WTC11 (cell line): ENCODE results near the gene FBXO24. TPM values are rescaled to one million over a fixed set of nuclear protein-coding genes. Genes with fewer than 3 reads are reported as not detected.
"Not testable (repeated sequence)": the region's sequence is repeated elsewhere in the genome, so short reads cannot be mapped to it uniquely, and the experiment has no call there.

Experiments
- ATAC-seq: fragments of 200-7000 bp; cut with Tn5 transposase; 2 replicates; pipeline ENCODE4 v1.10.0; 2021; ENCODE audit warnings: mild to moderate bottlenecking, moderate library complexity
- CTCF ChIA-PET: fragments of 300-600 bp; sonication (Branson Sonifier 250); formaldehyde crosslinking; loops from one replicate; lab custom pipeline; 2021; ENCODE audit warnings: antibody characterized with exemption; lab: Charles Lee
- POLR2A ChIA-PET: fragments of 350-600 bp; sonication (Branson Sonifier 250); formaldehyde crosslinking; loops from one replicate; lab custom pipeline; 2021; ENCODE audit warnings: antibody characterized with exemption; lab: Charles Lee
- DNase-seq: peaks from one replicate; pipeline ENCODE4 v3.0.0; 2021; ENCODE audit warnings: low spot score
- H3K27ac Mint-ChIP-seq: 2 replicates; pipeline ENCODE4 v1.8.0; 2021; ENCODE audit warnings: mixed read lengths
- H3K27me3 Mint-ChIP-seq: 2 replicates; pipeline ENCODE4 v1.8.0; 2021; ENCODE audit warnings: low read depth, mild to moderate bottlenecking, moderate library complexity, mixed read lengths
- H3K36me3 Mint-ChIP-seq: 2 replicates; pipeline ENCODE4 v1.8.0; 2021; ENCODE audit warnings: mixed read lengths
- H3K4me1 Mint-ChIP-seq: 2 replicates; pipeline ENCODE4 v1.8.0; 2022; ENCODE audit warnings: mixed read lengths
- H3K4me3 Mint-ChIP-seq: 2 replicates; pipeline ENCODE4 v1.8.0; 2021; ENCODE audit warnings: mild to moderate bottlenecking, moderate library complexity, mixed read lengths
- H3K9me3 Mint-ChIP-seq: 2 replicates; pipeline ENCODE4 v1.8.0; 2021; ENCODE audit warnings: mixed read lengths
- AR ChIP-seq: fragments of 250-450 bp; sonication (Bioruptor Pico); IDR thresholded peaks from 2 replicates; pipeline ENCODE4 v1.9.0; 2021; ENCODE audit warnings: mild to moderate bottlenecking
- E2F1 ChIP-seq: sonication (generic); formaldehyde crosslinking; IDR thresholded peaks from 2 replicates; pipeline ENCODE4 v1.8.0; 2022; ENCODE audit warnings: mild to moderate bottlenecking, missing genetic modification reagents
- ERG ChIP-seq: fragments of 250-450 bp; sonication (Bioruptor Pico); IDR thresholded peaks from 2 replicates; pipeline ENCODE4 v1.8.0; 2021; ENCODE audit warnings: mild to moderate bottlenecking
- ESRRA ChIP-seq: sonication (generic); formaldehyde crosslinking; IDR thresholded peaks from 2 replicates; pipeline ENCODE4 v1.8.1; 2022; ENCODE audit warnings: mild to moderate bottlenecking, missing genetic modification reagents, borderline replicate concordance
- HMGXB4 ChIP-seq: sonication (generic); formaldehyde crosslinking; IDR thresholded peaks from 2 replicates; pipeline ENCODE4 v1.8.1; 2023; ENCODE audit warnings: mild to moderate bottlenecking, moderate library complexity, missing genetic modification reagents
- IRF1 ChIP-seq: sonication (generic); formaldehyde crosslinking; IDR thresholded peaks from 2 replicates; pipeline ENCODE4 v1.8.0; 2023; ENCODE audit warnings: missing genetic modification reagents
- IRF2 ChIP-seq: sonication (generic); formaldehyde crosslinking; IDR thresholded peaks from 2 replicates; pipeline ENCODE4 v1.8.0; 2022; ENCODE audit warnings: low read depth, missing genetic modification reagents, borderline replicate concordance
- MAX ChIP-seq: sonication (generic); formaldehyde crosslinking; IDR thresholded peaks from 2 replicates; pipeline ENCODE4 v1.8.0; 2022; ENCODE audit warnings: mild to moderate bottlenecking, missing genetic modification reagents
- MYBL2 ChIP-seq: sonication (generic); formaldehyde crosslinking; IDR thresholded peaks from 2 replicates; pipeline ENCODE4 v1.8.1; 2023; ENCODE audit warnings: mild to moderate bottlenecking, moderate library complexity, missing genetic modification reagents
- PRRX2 ChIP-seq: fragments of 250-450 bp; sonication (Bioruptor Pico); IDR thresholded peaks from 2 replicates; pipeline ENCODE4 v1.8.0; 2021; ENCODE audit warnings: mild to moderate bottlenecking
- RELA ChIP-seq: sonication (generic); formaldehyde crosslinking; IDR thresholded peaks from 2 replicates; pipeline ENCODE4 v1.8.1; 2022; ENCODE audit warnings: missing genetic modification reagents, mild to moderate bottlenecking, borderline replicate concordance
- SMAD3 ChIP-seq: sonication (generic); formaldehyde crosslinking; IDR thresholded peaks from 2 replicates; pipeline ENCODE4 v1.8.0; 2022; ENCODE audit warnings: missing genetic modification reagents, mild to moderate bottlenecking, borderline replicate concordance
- TEAD4 ChIP-seq: sonication (generic); formaldehyde crosslinking; IDR thresholded peaks from 2 replicates; pipeline ENCODE4 v1.8.0; 2022; ENCODE audit warnings: mild to moderate bottlenecking, missing genetic modification reagents
- ZNF416 ChIP-seq: fragments of 250-450 bp; sonication (Bioruptor Pico); IDR thresholded peaks from 2 replicates; pipeline ENCODE4 v1.9.0; 2021; ENCODE audit warnings: mild to moderate bottlenecking, inconsistent platforms
- ZNF425 ChIP-seq: fragments of 250-450 bp; sonication (Bioruptor Pico); conservative IDR thresholded peaks from 2 replicates; pipeline ENCODE4 v1.9.0; 2021; ENCODE audit warnings: mild to moderate bottlenecking
- total RNA-seq: library from RNA; stranded (reverse); gene quantifications from 3 replicates; pipeline ENCODE4 v1.2.3, GENCODE V29; 2021

The FBXO24 gene
- total RNA-seq, 1 experiment from 2014 or later, result 0.70 TPM

- no peak for ATAC-seq
Measured at GRCh38 chr7:100540073-100540723, 45.9 kb upstream of the FBXO24 start.

GRCh38 chr7:100541309-100541708, 44.8 kb upstream of the FBXO24 start:
- peaks cover 68% of the 10 kb centered on the region for H3K4me1 Mint-ChIP-seq
- CTCF ChIA-PET, result interaction anchor here (0.6 to 5.4 kb wide), 4 partner anchors 18 to 76 kb away, joined by 4 to 58 read pairs (median 6); no protein-coding TSS in a partner anchor
- peaks cover 27% of the 10 kb centered on the region for H3K27me3 Mint-ChIP-seq
- POLR2A ChIA-PET, result interaction anchor here (0.6 kb wide), 1 partner anchor 184 kb away, joined by 3 read pairs; no protein-coding TSS in a partner anchor
- H3K27ac Mint-ChIP-seq, result peak overlapping the region; percentile 85
- DNase-seq, H3K9me3 Mint-ChIP-seq, H3K4me3 Mint-ChIP-seq, H3K36me3 Mint-ChIP-seq, ATAC-seq: not testable (repeated sequence)

More at GRCh38 chr7:100540073-100540723, 45.9 kb upstream of the FBXO24 start:
- Mint-ChIP-seq H3K9me3 (no peaks in the 10 kb centered on the region), H3K4me3 (peak overlapping the region; percentile 91), H3K36me3 (no peaks in the 10 kb centered on the region), H3K27ac (no peak overlapping the region), H3K27me3 (peaks cover 27% of the 10 kb centered on the region), H3K4me1 (peaks cover 57% of the 10 kb centered on the region)
- ChIA-PET CTCF (interaction anchor here (0.6 to 1.7 kb wide), 3 partner anchors 74 to 1402 kb away, joined by 3 to 5 read pairs (median 3); no protein-coding TSS in a partner anchor), POLR2A (interaction anchor here (1.0 to 1.3 kb wide), 2 partner anchors 28 to 70 kb away, joined by 3 to 4 read pairs; no protein-coding TSS in a partner anchor)
- no peak for DNase-seq
- no peak for TF ChIP-seq PRRX2 (CRISPR knock-in tag)
- no peak for TF ChIP-seq HMGXB4 (CRISPR knock-in tag)
- TF ChIP-seq SMAD3 (CRISPR knock-in tag), result no peak
- no peak for TF ChIP-seq RELA
- no peak for TF ChIP-seq IRF1 (CRISPR knock-in tag)
- no peak for TF ChIP-seq AR (CRISPR knock-in tag)
- TF ChIP-seq ESRRA (CRISPR knock-in tag), result no peak
- no peak for TF ChIP-seq ZNF425 (CRISPR knock-in tag)
- no peak for TF ChIP-seq IRF2 (CRISPR knock-in tag)
- TF ChIP-seq TEAD4 (CRISPR knock-in tag), result no peak
- no peak for TF ChIP-seq MAX (CRISPR knock-in tag)
- no peak for TF ChIP-seq E2F1 (CRISPR knock-in tag)
- no peak for TF ChIP-seq ZNF416 (CRISPR knock-in tag)
- TF ChIP-seq ERG (CRISPR knock-in tag), result no peak
- no peak for TF ChIP-seq MYBL2 (CRISPR knock-in tag)
